ENCODE data around the gene SLC25A6.
"Not testable (repeated sequence)": the region's sequence is repeated elsewhere in the genome, so short reads cannot be mapped to it uniquely, and the experiment has no call there.

SLC25A6 gene

GRCh38 chrX:1354036-1355019 is 37.6 kb downstream of the SLC25A6 start:
- H3K79me2 ChIP-seq (ENCODE audit: insufficient read depth, low read length) = no peaks in the 10 kb centered on the region
- no peak overlapping the region for H3K4me3 ChIP-seq (ENCODE audit: low read depth, low read length, poor library complexity, severe bottlenecking)
- H4K20me1 ChIP-seq (ENCODE audit: insufficient read depth, low read length) = no peaks in the 10 kb centered on the region
- H3K9me2 ChIP-seq (ENCODE audit: low read depth, low read length) = no peaks in the 10 kb centered on the region
- H3K4me2 ChIP-seq (ENCODE audit: low read length) = no peak overlapping the region
- H3K4me1 ChIP-seq (ENCODE audit: insufficient read depth, low read length, severe bottlenecking) = no peaks in the 10 kb centered on the region
- H3K9me3 ChIP-seq (ENCODE audit: low read length) = no peaks in the 10 kb centered on the region
- no peak overlapping the region for H3K27ac ChIP-seq (ENCODE audit: low read depth, low read length, poor library complexity, severe bottlenecking)
- no peaks in the 10 kb centered on the region for H3F3A ChIP-seq (ENCODE audit: insufficient read depth, low read length)
- H3K27me3 ChIP-seq (ENCODE audit: insufficient read depth, low read length) = no peaks in the 10 kb centered on the region
- no peaks in the 10 kb centered on the region for H3K36me3 ChIP-seq (ENCODE audit: insufficient read depth, low read length)
- H2AFZ ChIP-seq (ENCODE audit: low read length) = no peak overlapping the region
- TF ChIP-seq EZH2 (IDR thresholded peaks at IDR 0.05; ENCODE audit: borderline replicate concordance, low read length) = no peak
- no peak for TF ChIP-seq CTCF (IDR thresholded peaks at IDR 0.05; ENCODE audit: low read length)
- H3K9ac ChIP-seq (ENCODE audit: low read length) = no peak overlapping the region

- no peaks in the 10 kb centered on the region for H3K9me3 ChIP-seq (ENCODE audit: low read length)
- no peaks in the 10 kb centered on the region for H3K9me2 ChIP-seq (ENCODE audit: low read depth, low read length)
- H3K27ac ChIP-seq (ENCODE audit: low read depth, low read length, poor library complexity, severe bottlenecking) = no peak overlapping the region
- H4K20me1 ChIP-seq (ENCODE audit: insufficient read depth, low read length) = no peaks in the 10 kb centered on the region
- H3K4me2 ChIP-seq (ENCODE audit: low read length) = no peak overlapping the region
- no peaks in the 10 kb centered on the region for H3F3A ChIP-seq (ENCODE audit: insufficient read depth, low read length)
- no peak for TF ChIP-seq CTCF (IDR thresholded peaks at IDR 0.05; ENCODE audit: low read length)
- no peak for TF ChIP-seq EZH2 (IDR thresholded peaks at IDR 0.05; ENCODE audit: borderline replicate concordance, low read length)
- H3K4me1 ChIP-seq (ENCODE audit: insufficient read depth, low read length, severe bottlenecking) = no peaks in the 10 kb centered on the region
- H3K79me2 ChIP-seq (ENCODE audit: insufficient read depth, low read length) = no peaks in the 10 kb centered on the region
- H3K4me3 ChIP-seq (ENCODE audit: low read depth, low read length, poor library complexity, severe bottlenecking) = no peak overlapping the region
- no peak overlapping the region for H2AFZ ChIP-seq (ENCODE audit: low read length)
- no peak overlapping the region for H3K9ac ChIP-seq (ENCODE audit: low read length)
- no peaks in the 10 kb centered on the region for H3K36me3 ChIP-seq (ENCODE audit: insufficient read depth, low read length)
- H3K27me3 ChIP-seq (ENCODE audit: insufficient read depth, low read length) = no peaks in the 10 kb centered on the region
These were observed 39.8 kb downstream of the SLC25A6 start for GRCh38 chrX:1351981-1352714.

GRCh38 chrX:1349606-1350005 is 42.3 kb downstream of the SLC25A6 start:
- H3K79me2 ChIP-seq (ENCODE audit: insufficient read depth, low read length); H3K9me2 ChIP-seq (ENCODE audit: low read depth, low read length); H3K9ac ChIP-seq (ENCODE audit: low read length); H2AFZ ChIP-seq (ENCODE audit: low read length); H3K4me2 ChIP-seq (ENCODE audit: low read length); H3K4me1 ChIP-seq (ENCODE audit: insufficient read depth, low read length, severe bottlenecking); H3K9me3 ChIP-seq (ENCODE audit: low read length); H3F3A ChIP-seq (ENCODE audit: insufficient read depth, low read length); H3K4me3 ChIP-seq (ENCODE audit: low read depth, low read length, poor library complexity, severe bottlenecking); H3K27ac ChIP-seq (ENCODE audit: low read depth, low read length, poor library complexity, severe bottlenecking); H4K20me1 ChIP-seq (ENCODE audit: insufficient read depth, low read length); H3K36me3 ChIP-seq (ENCODE audit: insufficient read depth, low read length); H3K27me3 ChIP-seq (ENCODE audit: insufficient read depth, low read length): not testable (repeated sequence)

Measured in OCI-LY1 (cell line).